Endothelial cell of umbilical vein (primary cell): ENCODE data around the gene ADARB1. TPM values are rescaled to one million over a fixed set of nuclear protein-coding genes. Genes with fewer than 3 reads are reported as not detected.

Experiments
- BruUV-seq: library from RNA; stranded (reverse); fragments of 400-500 nt; replicated peaks from 2 replicates; lab custom pipeline; 2021; lab: Mats Ljungman, UMichigan
- CTCF ChIA-PET: fragments of 300-600, 350-600 bp; sonication (Branson Sonifier 250); formaldehyde crosslinking; loops from one replicate; lab custom pipeline; 2021; ENCODE audit warnings: antibody characterized with exemption, inconsistent platforms; lab: Charles Lee
- POLR2A ChIA-PET: fragments of 300-600, 350-600 bp; sonication (Branson Sonifier 250); formaldehyde crosslinking; loops from one replicate; lab custom pipeline; 2021; ENCODE audit warnings: antibody characterized with exemption, inconsistent platforms; lab: Charles Lee
- DNase-seq: peaks from one replicate; pipeline ENCODE4 v3.0.0-alpha.2; 2011; ENCODE audit warnings: low read depth, low spot score
- FAIRE-seq: peaks from 2 replicates; lab custom pipeline; 2011; peaks lifted over from hg19 to GRCh38; lab: Jason Lieb, UNC
- H2AFZ ChIP-seq: 2 replicates; pipeline ENCODE4 v1.6.0; 2012; ENCODE audit warnings: low read depth, low read length, control low read depth, inconsistent platforms
- H3K27ac ChIP-seq: 2 replicates; pipeline ENCODE4 v1.5.1; 2011; ENCODE audit warnings: low read depth, mild to moderate bottlenecking, control low read depth, low read length, moderate library complexity; ENCODE audit not compliant: insufficient read depth
- H3K27me3 ChIP-seq, 2 experiments: 2 replicates each; pipeline versions ENCODE4 v1.6.0 to v1.6.1; 2011; ENCODE audit warnings: low read length in 2 of 2, mixed read lengths in 1 of 2; ENCODE audit not compliant: control insufficient read depth in 2 of 2, insufficient read depth in 2 of 2
- H3K36me3 ChIP-seq, 2 experiments: 2 replicates in 1 of 2; 3 replicates in 1 of 2; pipeline ENCODE4 v1.5.1; 2011; ENCODE audit warnings: low read length in 2 of 2, mild to moderate bottlenecking in 1 of 2, moderate library complexity in 1 of 2; ENCODE audit not compliant: control insufficient read depth in 2 of 2, insufficient read depth in 2 of 2; ENCODE audit errors: extremely low read depth in 1 of 2
- H3K4me1 ChIP-seq: 3 replicates; pipeline ENCODE4 v1.5.1; 2011; ENCODE audit warnings: mild to moderate bottlenecking, low read length; ENCODE audit not compliant: control insufficient read depth, insufficient read depth; ENCODE audit errors: extremely low read depth
- H3K4me2 ChIP-seq: 2 replicates; pipeline ENCODE4 v1.6.1; 2011; ENCODE audit warnings: low read length, control low read depth, mixed read lengths; ENCODE audit not compliant: insufficient read depth
- H3K4me3 ChIP-seq, 3 experiments: fragments of 200-600 bp in 1 of 3; sonication (generic), shearing (Covaris generic) in 1 of 3; replicated peaks in 1 of 3; 2 replicates each; pipeline ENCODE4 v1.5.1; 2011 to 2016; ENCODE audit warnings: control low read depth in 3 of 3, low read length in 3 of 3, mild to moderate bottlenecking in 2 of 3, inconsistent platforms in 1 of 3, low read depth in 1 of 3, moderate library complexity in 1 of 3; ENCODE audit not compliant: insufficient read depth in 1 of 3
- H3K79me2 ChIP-seq: 2 replicates; pipeline ENCODE4 v1.6.0; 2012; ENCODE audit warnings: low read length, inconsistent platforms; ENCODE audit not compliant: control insufficient read depth, insufficient read depth
- H3K9ac ChIP-seq: replicated peaks from 2 replicates; pipeline ENCODE3; 2011; ENCODE audit warnings: low read length, control low read depth; ENCODE audit not compliant: insufficient read depth; ENCODE audit errors: extremely low read depth
- H3K9me1 ChIP-seq: replicated peaks from 3 replicates; pipeline ENCODE4 v1.6.0; 2011; ENCODE audit warnings: mild to moderate bottlenecking, low read length; ENCODE audit not compliant: control insufficient read depth, insufficient read depth; ENCODE audit errors: extremely low read depth
- H3K9me3 ChIP-seq: replicated peaks from 2 replicates; pipeline ENCODE4 v1.5.1; 2012; ENCODE audit warnings: low read length, inconsistent platforms; ENCODE audit not compliant: control insufficient read depth, insufficient read depth
- H4K20me1 ChIP-seq: replicated peaks from 2 replicates; pipeline ENCODE3; 2011; ENCODE audit warnings: mild to moderate bottlenecking, low read length; ENCODE audit not compliant: control insufficient read depth, insufficient read depth; ENCODE audit errors: extremely low read depth
- CTCF ChIP-seq, 2 donors: IDR thresholded peaks; 1 replicate in 1 of 2; 2 replicates in 1 of 2; pipeline ENCODE4 v1.5.1; 2011; ENCODE audit warnings: low read length in 2 of 2, mild to moderate bottlenecking in 2 of 2, moderate library complexity in 2 of 2, control low read depth in 1 of 2, inconsistent platforms in 1 of 2, low read depth in 1 of 2; ENCODE audit not compliant: insufficient read depth in 1 of 2; ENCODE audit errors: extremely low read depth in 1 of 2
- FOS ChIP-seq: IDR thresholded peaks from 2 replicates; pipeline ENCODE4 v1.6.1; 2011; ENCODE audit warnings: mild to moderate bottlenecking, low read length, moderate library complexity, borderline replicate concordance; ENCODE audit not compliant: insufficient read depth
- dilution Hi-C: fragments of 300-500 bp; cut with MboI; formaldehyde crosslinking; loops from one replicate; pipeline ENCODE4 v1.15.0; 2019; ENCODE audit warnings: low sequenced_read_pairs; ENCODE audit not compliant: extremely low pct_ligation_motif_present
- intact Hi-C: fragments of 100-400 bp; cut with micrococcal nuclease; formaldehyde crosslinking; loops from one replicate; pipeline ENCODE4 v1.10.0; 2022
- polyA plus RNA-seq, 4 experiments: library from polyadenylated mRNA; depleted of rRNA in 3 of 4; stranded (reverse) in 3 of 4; unstranded in 1 of 4; fragments of >200 nt; gene quantifications; 2 replicates each; pipeline versions ENCODE4 v1.2.1 to v1.2.3, GENCODE V29; 2011 to 2012; ENCODE audit warnings: missing spikeins in 1 of 4
- total RNA-seq: library from RNA; stranded (reverse); gene quantifications from 2 replicates; pipeline ENCODE4 v1.2.3, GENCODE V29; 2021

Gene ADARB1
- total and polyA plus RNA-seq, 2 donors (not counting 3 experiments of a cell fraction or from before 2014, with no cell fraction given) = 32.5 to 54.3 TPM

GRCh38 chr21:45152265-45152746 is 77.9 kb downstream of the ADARB1 start:
- no peak overlapping the region for H3K4me3 ChIP-seq

More at GRCh38 chr21:45152265-45152746, 77.9 kb downstream of the ADARB1 start:
- Histone ChIP-seq H3K4me1 (no peaks in the 10 kb centered on the region), H2AFZ (no peak overlapping the region), H3K9me3 (no peaks in the 10 kb centered on the region), H3K4me2 (no peak overlapping the region), H4K20me1 (no peaks in the 10 kb centered on the region), H3K9me1 (no peaks in the 10 kb centered on the region), H3K9ac (no peak overlapping the region), H3K27ac (no peak overlapping the region), H3K27me3 (no peaks in the 10 kb centered on the region), H3K79me2 (no peaks in the 10 kb centered on the region), H3K36me3 (peaks cover 0 to 8% of the 10 kb centered on the region in 2 experiments)
- intact Hi-C loops = no loop called here
- ChIA-PET POLR2A (no interaction called here), CTCF (interaction anchor here (0.6 to 2.8 kb wide), 6 partner anchors 9 to 704 kb away, joined by 3 to 12 read pairs (median 4); no protein-coding TSS in a partner anchor)
- no TSS peak for BruUV-seq
- no peak for FAIRE-seq
- TF ChIP-seq CTCF (IDR thresholded peaks at IDR 0.05; ENCODE audit: extremely low read depth in 1 of 2, insufficient read depth in 1 of 2, low read depth in 1 of 2, low read length in 2 of 2) (peak in 1 of 2 donors; percentile 16), FOS (no peak)
- dilution Hi-C loops = no loop called here
- no peak for DNase-seq
